BJ (cell line): Measurements from ENCODE around the gene GDPD2. TPM values are rescaled to one million over a fixed set of nuclear protein-coding genes. Genes with fewer than 3 reads are reported as not detected.

Experiments used
- CTCF ChIA-PET: fragments of 350-600 bp; formaldehyde crosslinking; extraction: SDS; loops from one replicate; lab custom pipeline; 2021; ENCODE audit warnings: antibody characterized with exemption, inconsistent platforms; lab: Yijun Ruan, JAX
- POLR2A ChIA-PET: fragments of 300-600 bp; sonication (Branson Sonifier 250); formaldehyde crosslinking; extraction: SDS; loops from one replicate; lab custom pipeline; 2021; ENCODE audit warnings: antibody characterized with exemption; lab: Charles Lee
- DNase-seq: peaks from one replicate; pipeline ENCODE4 v3.0.0-alpha.2; 2011; ENCODE audit warnings: low read depth
- H3K27me3 ChIP-seq: 2 replicates; pipeline ENCODE4 v1.6.0; 2011; ENCODE audit warnings: low read length; ENCODE audit not compliant: control insufficient read depth, insufficient read depth
- H3K36me3 ChIP-seq: 2 replicates; pipeline ENCODE4 v1.5.1; 2011; ENCODE audit warnings: low read length; ENCODE audit not compliant: control insufficient read depth, insufficient read depth
- H3K4me3 ChIP-seq: 2 replicates; pipeline ENCODE4 v1.5.1; 2011; ENCODE audit warnings: low read depth, mild to moderate bottlenecking, control low read depth, low read length
- CTCF ChIP-seq: IDR thresholded peaks from 2 replicates; pipeline ENCODE4 v1.5.1; 2011; ENCODE audit warnings: low read depth, mild to moderate bottlenecking, control low read depth, inconsistent platforms, low read length, moderate library complexity; ENCODE audit not compliant: insufficient read depth
- polyA plus RNA-seq: library from polyadenylated mRNA; depleted of rRNA; stranded (reverse); fragments of >200 nt; gene quantifications from 2 replicates; pipeline ENCODE4 v1.2.3, GENCODE V29; 2011

GDPD2 gene
- polyA plus RNA-seq, 1 experiment, result not detected

- POLR2A ChIA-PET, result no interaction called here
- CTCF ChIA-PET, result interaction anchor here (1.5 kb wide), 1 partner anchor 19 kb away, joined by 4 read pairs; no protein-coding TSS in a partner anchor
Observed at GRCh38 chrX:70468709-70469108, 45.6 kb downstream of the GDPD2 start.

DNA sequence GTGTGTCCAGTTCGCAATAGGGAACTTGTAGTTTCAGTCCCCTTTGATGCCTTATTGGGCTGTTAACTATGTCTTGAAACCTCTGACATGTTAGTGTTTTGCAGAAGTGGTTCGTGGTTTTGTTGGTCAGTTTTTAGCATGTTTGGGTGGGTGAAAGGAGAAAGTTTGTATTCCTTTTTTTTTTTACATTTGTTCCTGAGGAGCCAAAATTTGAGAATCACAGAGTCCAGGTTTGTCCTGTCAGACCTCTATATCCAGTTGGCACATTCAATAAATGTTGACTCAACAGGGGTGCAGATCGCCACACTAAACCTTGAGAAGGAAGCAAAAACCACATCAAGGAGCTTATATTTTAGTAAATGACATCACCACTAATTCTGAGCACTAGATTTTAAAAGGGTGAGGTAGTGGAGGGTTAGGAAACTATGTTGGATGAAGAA, 47.8 kb downstream of the GDPD2 start:
- no peak for TF ChIP-seq CTCF
- no peak for DNase-seq
- no peak overlapping the region for H3K4me3 ChIP-seq
- no peaks in the 10 kb centered on the region for H3K27me3 ChIP-seq
- ChIA-PET POLR2A (no interaction called here), CTCF (no interaction called here)
- no peaks in the 10 kb centered on the region for H3K36me3 ChIP-seq

More at GRCh38 chrX:70468709-70469108, 45.6 kb downstream of the GDPD2 start:
- Histone ChIP-seq H3K36me3 (no peaks in the 10 kb centered on the region), H3K27me3 (no peaks in the 10 kb centered on the region), H3K4me3 (no peak overlapping the region)
- TF ChIP-seq CTCF, result no peak
- no peak for DNase-seq

DNA sequence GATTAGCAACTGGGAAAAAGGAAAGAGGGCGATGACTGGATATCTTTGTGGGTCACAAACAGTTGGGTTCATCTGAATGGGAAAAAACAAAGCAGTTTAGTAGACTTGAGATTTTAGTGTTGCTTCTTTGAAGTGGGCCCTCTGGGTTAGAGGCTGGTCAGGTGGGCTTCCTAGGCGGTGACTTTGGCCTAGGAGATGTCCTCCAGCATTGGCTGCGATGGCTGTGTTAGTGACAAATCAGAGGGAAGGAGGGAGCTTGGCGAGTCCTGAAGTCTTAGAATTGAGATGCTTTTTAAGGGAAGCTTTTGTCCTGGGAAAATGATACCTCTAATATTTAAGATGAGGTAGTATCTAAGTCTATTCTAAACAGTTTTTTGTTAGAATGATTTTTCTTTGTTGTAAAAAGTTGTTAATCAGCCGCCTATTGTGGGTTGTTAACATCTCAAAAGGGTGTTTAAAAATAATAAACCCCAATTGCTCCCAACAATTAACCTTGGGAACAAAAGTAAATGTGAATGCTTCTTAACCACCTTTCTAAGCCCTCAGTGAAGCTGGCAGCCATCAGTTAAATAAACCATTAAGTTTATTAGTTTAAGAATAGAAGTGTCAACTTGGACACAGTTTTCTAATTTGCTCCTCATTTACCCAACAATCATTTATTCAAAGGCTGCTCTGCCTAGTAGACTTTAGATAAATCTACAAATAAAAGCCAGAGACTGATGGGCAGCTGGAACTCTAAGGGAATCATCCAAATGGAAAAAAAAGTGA, 53.2 kb downstream of the GDPD2 start:
- Histone ChIP-seq H3K4me3 (no peak overlapping the region), H3K36me3 (no peaks in the 10 kb centered on the region), H3K27me3 (no peaks in the 10 kb centered on the region)
- ChIA-PET POLR2A (no interaction called here), CTCF (no interaction called here)
- TF ChIP-seq CTCF, result no peak
- no peak for DNase-seq

DNA sequence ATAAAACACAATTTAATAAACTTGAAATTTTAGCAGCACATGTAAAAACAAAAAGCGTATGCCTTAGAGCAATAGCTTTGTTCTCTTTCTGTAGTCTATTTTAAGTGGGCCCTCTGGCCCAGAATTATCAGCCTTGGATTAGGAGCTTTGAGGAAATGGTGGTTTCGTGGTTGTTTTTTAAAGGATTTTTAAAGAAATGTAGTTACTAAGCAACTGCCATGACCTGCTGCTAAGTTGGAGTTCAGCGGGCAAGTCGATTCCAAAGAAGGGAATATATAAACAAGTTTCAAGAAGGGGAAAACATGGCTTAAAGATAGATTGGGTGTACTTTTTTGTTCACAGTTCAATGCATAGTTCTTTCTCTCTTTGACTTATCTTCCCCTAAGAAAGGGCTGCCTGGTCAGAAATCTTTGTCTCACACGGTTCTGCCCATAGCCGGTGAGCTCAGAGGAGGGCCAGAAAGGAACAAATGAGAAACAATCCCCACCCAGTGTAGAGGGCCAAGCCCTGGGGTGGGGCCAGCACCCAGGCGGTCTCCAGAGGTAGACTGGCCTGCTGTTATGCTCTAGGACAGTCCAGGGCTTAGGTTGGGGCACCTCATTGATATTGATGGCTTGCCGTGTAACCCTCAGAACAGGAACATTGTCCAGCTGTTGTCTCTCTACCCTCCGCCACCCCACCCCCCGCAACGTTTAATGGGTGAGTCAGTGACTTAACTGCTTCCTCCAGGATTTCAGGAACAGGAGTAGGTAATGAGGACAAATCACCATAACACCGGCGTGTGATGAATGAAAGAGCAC, 54.0 kb downstream of the GDPD2 start:
- Histone ChIP-seq H3K27me3 (no peaks in the 10 kb centered on the region), H3K36me3 (no peaks in the 10 kb centered on the region), H3K4me3 (no peak overlapping the region)
- CTCF ChIA-PET, result interaction anchor here (0.6 kb wide), 1 partner anchor 281 kb away, joined by 3 read pairs; no protein-coding TSS in a partner anchor
- TF ChIP-seq CTCF, result no peak
- POLR2A ChIA-PET, result no interaction called here
- DNase-seq, result peak; percentile 15

- POLR2A ChIA-PET, result no interaction called here
- Histone ChIP-seq H3K36me3 (no peaks in the 10 kb centered on the region), H3K4me3 (no peak overlapping the region), H3K27me3 (no peaks in the 10 kb centered on the region)
- DNase-seq, result no peak
- CTCF ChIA-PET, result interaction anchor here (0.6 to 1.0 kb wide), 2 partner anchors 26 to 281 kb away, joined by 3 read pairs; no protein-coding TSS in a partner anchor
- TF ChIP-seq CTCF, result no peak
Observed at GRCh38 chrX:70477734-70478075, 54.6 kb downstream of the GDPD2 start.
